B cell (primary cell): ENCODE results near the gene SPAG7. TPM values are rescaled to one million over a fixed set of nuclear protein-coding genes. Genes with fewer than 3 reads are reported as not detected.

Experiments used
- ATAC-seq: fragments of 200-7000 bp; cut with Tn5 transposase; one replicate; pipeline ENCODE4 v1.10.0; 2021; ENCODE audit warnings: low read depth, mild to moderate bottlenecking, moderate number of reproducible peaks, moderate library complexity
- CTCF ChIA-PET: fragments of 350-600 bp; sonication (Branson Sonifier 250); formaldehyde crosslinking; loops from one replicate; lab custom pipeline; 2021; ENCODE audit warnings: antibody characterized with exemption, inconsistent platforms; lab: Charles Lee
- POLR2A ChIA-PET: fragments of 350-600 bp; sonication (Branson Sonifier 250); formaldehyde crosslinking; loops from one replicate; lab custom pipeline; 2021; ENCODE audit warnings: antibody characterized with exemption; lab: Charles Lee
- DNase-seq: peaks from one replicate; pipeline ENCODE4 v3.0.0; 2013
- H2AFZ ChIP-seq: 2 replicates; pipeline ENCODE4 v1.6.1; 2012; ENCODE audit warnings: mild to moderate bottlenecking, low read depth, low read length; ENCODE audit not compliant: insufficient read depth, poor library complexity, severe bottlenecking
- H3K27ac ChIP-seq, 2 donors: 1 replicate in 1 of 2; 2 replicates in 1 of 2; pipeline ENCODE4 v1.5.1; 2012 to 2013; ENCODE audit warnings: low read length in 2 of 2, mild to moderate bottlenecking in 2 of 2, moderate library complexity in 1 of 2
- H3K27me3 ChIP-seq, 4 experiments: fragments of 200-600 bp in 1 of 4; sonication (generic) in 1 of 4; replicated peaks in 1 of 4; 1 replicate in 2 of 4; 2 replicates in 2 of 4; pipeline versions ENCODE4 v1.6.1 to v1.7.0; 2013 to 2016; ENCODE audit warnings: low read length in 3 of 4, mild to moderate bottlenecking in 2 of 4, mixed read lengths in 1 of 4, moderate library complexity in 1 of 4; ENCODE audit not compliant: insufficient read depth in 4 of 4, control insufficient read depth in 3 of 4; ENCODE audit errors: control extremely low read depth in 1 of 4
- H3K36me3 ChIP-seq, 2 experiments: replicated peaks in 1 of 2; 1 replicate in 1 of 2; 2 replicates in 1 of 2; pipeline versions ENCODE4 v1.6.1 to v1.7.1; 2013; ENCODE audit warnings: low read length in 1 of 2; ENCODE audit not compliant: insufficient read depth in 2 of 2, control insufficient read depth in 1 of 2; ENCODE audit errors: control extremely low read depth in 1 of 2, extremely low read depth in 1 of 2
- H3K4me1 ChIP-seq, 2 donors: fragments of 200-600 bp in 1 of 2; sonication (generic) in 1 of 2; 1 replicate in 1 of 2; 2 replicates in 1 of 2; pipeline versions ENCODE4 v1.5.1 to v1.6.1; 2013 to 2017; ENCODE audit warnings: low read length in 2 of 2; ENCODE audit not compliant: control insufficient read depth in 2 of 2, insufficient read depth in 2 of 2
- H3K4me2 ChIP-seq: replicated peaks from 2 replicates; pipeline ENCODE3; 2012; ENCODE audit warnings: mild to moderate bottlenecking, low read depth, low read length; ENCODE audit not compliant: poor library complexity, severe bottlenecking
- H3K4me3 ChIP-seq, 5 experiments: fragments of 200-600 bp in 1 of 5; sonication (generic) in 1 of 5; 1 replicate in 3 of 5; 2 replicates in 2 of 5; pipeline versions ENCODE4 v1.5.1 to v1.7.0; 2011 to 2016; ENCODE audit warnings: low read length in 4 of 5, mild to moderate bottlenecking in 4 of 5, low read depth in 2 of 5, control low read depth in 1 of 5, moderate library complexity in 1 of 5; ENCODE audit not compliant: insufficient read depth in 1 of 5; ENCODE audit errors: control extremely low read depth in 1 of 5, extremely low read depth in 1 of 5
- H3K79me2 ChIP-seq: fragments of 200-600 bp; sonication (generic); one replicate; pipeline ENCODE4 v1.6.0; 2016; ENCODE audit warnings: low read length; ENCODE audit not compliant: control insufficient read depth, insufficient read depth
- H3K9ac ChIP-seq: fragments of 200-600 bp; sonication (generic); 2 replicates; pipeline ENCODE4 v1.6.1; 2017; ENCODE audit warnings: mild to moderate bottlenecking, low read length, moderate library complexity
- H3K9me3 ChIP-seq, 3 donors: one replicate each; pipeline versions ENCODE4 v1.6.1 to v1.7.1; 2013; ENCODE audit warnings: low read length in 2 of 3; ENCODE audit not compliant: control insufficient read depth in 2 of 3, insufficient read depth in 1 of 3; ENCODE audit errors: control extremely low read depth in 1 of 3
- H4K20me1 ChIP-seq: 2 replicates; pipeline ENCODE4 v1.6.0; 2012; ENCODE audit warnings: mild to moderate bottlenecking, low read length; ENCODE audit not compliant: insufficient read depth, control insufficient read depth, poor library complexity, severe bottlenecking
- H3K27ac Mint-ChIP-seq: one replicate; pipeline ENCODE4 v1.8.0; 2021; ENCODE audit warnings: mixed read lengths
- H3K27me3 Mint-ChIP-seq: one replicate; pipeline ENCODE4 v1.8.0; 2021; ENCODE audit warnings: mixed read lengths
- H3K4me1 Mint-ChIP-seq: one replicate; pipeline ENCODE4 v1.8.0; 2021; ENCODE audit warnings: mixed read lengths
- H3K4me3 Mint-ChIP-seq: one replicate; pipeline ENCODE4 v1.8.0; 2021; ENCODE audit warnings: mixed read lengths
- H3K9me3 Mint-ChIP-seq: one replicate; pipeline ENCODE4 v1.8.0; 2022; ENCODE audit warnings: mixed read lengths; ENCODE audit not compliant: insufficient read depth
- CTCF ChIP-seq: fragments of 200-600 bp; IDR thresholded peaks from one replicate; pipeline ENCODE4 v1.8.0; 2022; ENCODE audit warnings: antibody characterized with exemption, mild to moderate bottlenecking
- EZH2 ChIP-seq: IDR thresholded peaks from 2 replicates; pipeline ENCODE4 v1.6.1; 2012; ENCODE audit warnings: borderline replicate concordance, low read depth, mild to moderate bottlenecking, moderate library complexity, low read length; ENCODE audit not compliant: insufficient read depth, poor library complexity, severe bottlenecking
- WGBS: methylation state at CpG from one replicate; pipeline ENCODE4 v1.1.5; 2013; ENCODE audit warnings: missing lambda C conversion rate; ENCODE audit not compliant: insufficient coverage; 5-methylcytosine and 5-hydroxymethylcytosine counted together
- intact Hi-C: fragments of 100-400 bp; cut with micrococcal nuclease; formaldehyde crosslinking; loops from one replicate; pipeline ENCODE4 v1.10.0; 2022
- polyA plus RNA-seq: library from polyadenylated mRNA; depleted of rRNA; stranded (reverse); fragments of >200 nt; gene quantifications from 2 replicates; pipeline ENCODE4 v1.2.3, GENCODE V29; 2012
- total RNA-seq, 2 donors: library from RNA; stranded (reverse); fragments of 120-200 nt in 1 of 2; gene quantifications; 1 replicate in 1 of 2; 2 replicates in 1 of 2; pipeline versions ENCODE4 v1.2.3 to v1.2.4, GENCODE V29; 2013 to 2022

SPAG7 gene
- total and polyA plus RNA-seq, 2 donors (not counting 1 experiment from before 2014, with no cell fraction given): 43.4 to 52.5 TPM

GRCh38 chr17:4994081-4994595 lies 26.5 kb upstream of the SPAG7 start:
- CTCF ChIA-PET: interaction anchor here (1.0 to 1.4 kb wide), 2 partner anchors 16 to 68 kb away, joined by 3 to 4 read pairs; no protein-coding TSS in a partner anchor

More at GRCh38 chr17:4994081-4994595, 26.5 kb upstream of the SPAG7 start:
- Histone ChIP-seq H3K9me3 (no peaks in the 10 kb centered on the region), H3K9ac (no peak overlapping the region), H3K79me2 (no peaks in the 10 kb centered on the region), H3K36me3 (no peaks in the 10 kb centered on the region), H3K27ac (no peak overlapping the region), H3K4me3 (no peak overlapping the region), H2AFZ (no peak overlapping the region), H3K4me2 (no peak overlapping the region), H4K20me1 (no peaks in the 10 kb centered on the region), H3K27me3 (peaks cover 0 to 13% (median 2%) of the 10 kb centered on the region in 4 experiments), H3K4me1 (peaks cover 17 to 20% of the 10 kb centered on the region in 2 donors)
- TF ChIP-seq CTCF: no peak
- TF ChIP-seq EZH2: no peak
- peaks cover 18% of the 10 kb centered on the region for H3K4me1 Mint-ChIP-seq
- 85% methylated on average over 4 of the region's 6 CpGs for WGBS
- no peaks in the 10 kb centered on the region for H3K27me3 Mint-ChIP-seq
- intact Hi-C loops: no loop called here
- H3K4me3 Mint-ChIP-seq: no peak overlapping the region
- H3K9me3 Mint-ChIP-seq: no peaks in the 10 kb centered on the region
- H3K27ac Mint-ChIP-seq: no peak overlapping the region
- no peak for ATAC-seq
- DNase-seq: no peak
- POLR2A ChIA-PET: interaction anchor here (0.7 kb wide), 1 partner anchor 103 kb away, joined by 8 read pairs; no protein-coding TSS in a partner anchor
